Keratinocyte (primary cell): ENCODE results near the gene RGS17. TPM values are rescaled to one million over a fixed set of nuclear protein-coding genes. Genes with fewer than 3 reads are reported as not detected.

Experiments used
- DNase-seq: peaks from one replicate; pipeline ENCODE4 v3.0.0-alpha.2; 2011; ENCODE audit warnings: low read depth, missing footprints, low spot score
- FAIRE-seq: peaks from 2 replicates; lab custom pipeline; 2011; peaks lifted over from hg19 to GRCh38; lab: Jason Lieb, UNC
- H2AFZ ChIP-seq: 2 replicates; pipeline ENCODE4 v1.6.0; 2012; ENCODE audit warnings: low read length, control low read depth, inconsistent platforms; ENCODE audit not compliant: control insufficient read depth
- H3K27ac ChIP-seq: 2 replicates; pipeline ENCODE4 v1.5.1; 2011; ENCODE audit warnings: low read length; ENCODE audit not compliant: control insufficient read depth, insufficient read depth
- H3K27me3 ChIP-seq: 3 replicates; pipeline ENCODE4 v1.6.0; 2011; ENCODE audit warnings: low read length; ENCODE audit not compliant: control insufficient read depth, insufficient read depth; ENCODE audit errors: extremely low read depth
- H3K36me3 ChIP-seq, 2 experiments: 2 replicates in 1 of 2; 3 replicates in 1 of 2; pipeline ENCODE4 v1.5.1; 2011; ENCODE audit warnings: low read length in 2 of 2, mild to moderate bottlenecking in 1 of 2; ENCODE audit not compliant: control insufficient read depth in 2 of 2, insufficient read depth in 2 of 2; ENCODE audit errors: extremely low read depth in 1 of 2
- H3K4me1 ChIP-seq: 3 replicates; pipeline ENCODE4 v1.5.1; 2011; ENCODE audit warnings: low read length; ENCODE audit not compliant: control insufficient read depth, insufficient read depth; ENCODE audit errors: extremely low read depth
- H3K4me2 ChIP-seq: 3 replicates; pipeline ENCODE4 v1.6.0; 2011; ENCODE audit warnings: low read depth, low read length; ENCODE audit not compliant: control insufficient read depth, insufficient read depth; ENCODE audit errors: extremely low read depth
- H3K4me3 ChIP-seq, 3 experiments: fragments of 200-600 bp in 1 of 3; sonication (generic) in 1 of 3; 2 replicates in 2 of 3; 3 replicates in 1 of 3; pipeline ENCODE4 v1.5.1; 2011 to 2016; ENCODE audit warnings: low read length in 3 of 3, mild to moderate bottlenecking in 3 of 3, control low read depth in 2 of 3, inconsistent platforms in 1 of 3, low read depth in 1 of 3, mixed read lengths in 1 of 3, mixed run types in 1 of 3, moderate library complexity in 1 of 3; ENCODE audit not compliant: control insufficient read depth in 2 of 3, insufficient read depth in 2 of 3; ENCODE audit errors: extremely low read depth in 1 of 3
- H3K79me2 ChIP-seq: 2 replicates; pipeline ENCODE4 v1.6.0; 2012; ENCODE audit warnings: low read length; ENCODE audit not compliant: control insufficient read depth, insufficient read depth
- H3K9ac ChIP-seq: 3 replicates; pipeline ENCODE4 v1.6.0; 2011; ENCODE audit warnings: low read length; ENCODE audit not compliant: control insufficient read depth, insufficient read depth; ENCODE audit errors: extremely low read depth
- H3K9me1 ChIP-seq: 3 replicates; pipeline ENCODE4 v1.6.0; 2011; ENCODE audit warnings: low read length; ENCODE audit not compliant: control insufficient read depth, insufficient read depth; ENCODE audit errors: extremely low read depth
- H3K9me3 ChIP-seq: 2 replicates; pipeline ENCODE4 v1.5.1; 2012; ENCODE audit warnings: low read depth, low read length; ENCODE audit not compliant: control insufficient read depth
- H4K20me1 ChIP-seq: 3 replicates; pipeline ENCODE4 v1.6.0; 2011; ENCODE audit warnings: low read length; ENCODE audit not compliant: control insufficient read depth, insufficient read depth; ENCODE audit errors: extremely low read depth
- CTCF ChIP-seq, 3 experiments: IDR thresholded peaks in 1 of 3; conservative IDR thresholded peaks in 1 of 3; optimal IDR thresholded peaks in 1 of 3; 2 replicates in 2 of 3; 3 replicates in 1 of 3; pipeline versions ENCODE3 to v1.5.1; 2011; ENCODE audit warnings: low read length in 3 of 3, mild to moderate bottlenecking in 3 of 3, moderate library complexity in 2 of 3, control low read depth in 1 of 3, inconsistent platforms in 1 of 3; ENCODE audit not compliant: insufficient read depth in 2 of 3; ENCODE audit errors: extremely low read depth in 1 of 3
- EZH2 ChIP-seq: IDR thresholded peaks from one replicate; pipeline ENCODE4 v1.6.1; 2012; ENCODE audit warnings: inconsistent platforms, mild to moderate bottlenecking, low read length, moderate library complexity
- dilution Hi-C: fragments of 300-500 bp; cut with MboI; formaldehyde crosslinking; loops from one replicate; pipeline ENCODE4 v1.7.0; 2020; ENCODE audit warnings: low sequenced_read_pairs; ENCODE audit not compliant: extremely low pct_ligation_motif_present
- polyA plus RNA-seq, 5 experiments: library from polyadenylated mRNA; depleted of rRNA in 3 of 5; stranded (reverse) in 3 of 5; stranded (forward) in 1 of 5; unstranded in 1 of 5; fragments of >200 nt; gene quantifications; 1 replicate in 1 of 5; 2 replicates in 3 of 5; 3 replicates in 1 of 5; pipeline versions ENCODE4 v1.2.1 to v1.2.3, GENCODE V29; 2011 to 2012; ENCODE audit warnings: missing spikeins in 2 of 5, low read depth in 1 of 5, low replicate concordance in 1 of 5

Gene RGS17
- polyA plus RNA-seq, 1 donor (not counting 4 experiments of a cell fraction or from before 2014, with no cell fraction given): 0.22 TPM

- H4K20me1 ChIP-seq: no peaks in the 10 kb centered on the region
- H3K27ac ChIP-seq: no peak overlapping the region
- H3K9me3 ChIP-seq: no peaks in the 10 kb centered on the region
- TF ChIP-seq EZH2 (no peak), CTCF (optimal IDR thresholded peaks at IDR 0.05 in 1 of 3, IDR thresholded peaks at IDR 0.05 in 1 of 3, conservative IDR thresholded peaks at IDR 0.05 in 1 of 3; ENCODE audit: extremely low read depth in 1 of 3, insufficient read depth in 2 of 3, low read length in 3 of 3) (no peak)
- H3K9me1 ChIP-seq: no peaks in the 10 kb centered on the region
- no peaks in the 10 kb centered on the region for H3K27me3 ChIP-seq
- H3K4me2 ChIP-seq: no peak overlapping the region
- no peaks in the 10 kb centered on the region for H3K4me1 ChIP-seq
- H3K4me3 ChIP-seq: no peak overlapping the region
- no peaks in the 10 kb centered on the region for H3K79me2 ChIP-seq
- H3K36me3 ChIP-seq: no peaks in the 10 kb centered on the region
- dilution Hi-C loops: no loop called here
- H2AFZ ChIP-seq: no peak overlapping the region
- no peak overlapping the region for H3K9ac ChIP-seq
- DNase-seq (no peak), FAIRE-seq (no peak)
These were observed 114.2 kb downstream of the RGS17 start for GRCh38 chr6:153016846-153017245.

GRCh38 chr6:153015094-153015640, 115.9 kb downstream of the RGS17 start:
- DNase-seq (no peak), FAIRE-seq (no peak)
- H3K9ac ChIP-seq: no peak overlapping the region
- H3K4me3 ChIP-seq: no peak overlapping the region
- no peaks in the 10 kb centered on the region for H3K4me1 ChIP-seq
- H3K27ac ChIP-seq: no peak overlapping the region
- no peaks in the 10 kb centered on the region for H3K27me3 ChIP-seq
- H3K4me2 ChIP-seq: no peak overlapping the region
- H3K36me3 ChIP-seq: no peaks in the 10 kb centered on the region
- no peak for TF ChIP-seq CTCF (optimal IDR thresholded peaks at IDR 0.05 in 1 of 3, IDR thresholded peaks at IDR 0.05 in 1 of 3, conservative IDR thresholded peaks at IDR 0.05 in 1 of 3; ENCODE audit: extremely low read depth in 1 of 3, insufficient read depth in 2 of 3, low read length in 3 of 3)
- no peak for TF ChIP-seq EZH2
- no peaks in the 10 kb centered on the region for H3K79me2 ChIP-seq
- no peak overlapping the region for H2AFZ ChIP-seq
- no peaks in the 10 kb centered on the region for H4K20me1 ChIP-seq
- no peaks in the 10 kb centered on the region for H3K9me1 ChIP-seq
- dilution Hi-C loops: no loop called here
- no peaks in the 10 kb centered on the region for H3K9me3 ChIP-seq
